Loucy (cell line): ENCODE results near the gene EMC6.

ENCODE experiments used
- H2AFZ ChIP-seq: fragments of 200-600 bp; sonication (generic); 2 replicates; pipeline ENCODE4 v1.6.0; 2016; ENCODE audit warnings: antibody characterized with exemption, mild to moderate bottlenecking, low read length, moderate library complexity
- H3F3A ChIP-seq: fragments of 200-600 bp; 2 replicates; pipeline ENCODE4 v1.6.0; 2016; ENCODE audit warnings: antibody characterized with exemption, low read depth, mild to moderate bottlenecking
- H3K27me3 ChIP-seq: fragments of 200-600 bp; sonication (generic); 2 replicates; pipeline ENCODE4 v1.6.1; 2014; ENCODE audit warnings: low read length, mild to moderate bottlenecking; ENCODE audit not compliant: insufficient read depth, poor library complexity, severe bottlenecking
- H3K36me3 ChIP-seq: fragments of 200-600 bp; sonication (generic); 2 replicates; pipeline ENCODE4 v1.6.1; 2016; ENCODE audit warnings: low read length; ENCODE audit not compliant: insufficient read depth
- H3K4me1 ChIP-seq: fragments of 200-600 bp; sonication (generic); 2 replicates; pipeline ENCODE4 v1.5.1; 2014; ENCODE audit warnings: low read length, mild to moderate bottlenecking; ENCODE audit not compliant: insufficient read depth, poor library complexity, severe bottlenecking
- H3K4me2 ChIP-seq: fragments of 200-600 bp; sonication (generic); 2 replicates; pipeline ENCODE4 v1.6.0; 2014; ENCODE audit warnings: antibody characterized with exemption, low read length, low read depth, mild to moderate bottlenecking; ENCODE audit not compliant: poor library complexity, severe bottlenecking
- H3K4me3 ChIP-seq: fragments of 200-600 bp; sonication (generic); 2 replicates; pipeline ENCODE4 v1.5.1; 2014; ENCODE audit warnings: low read length, mild to moderate bottlenecking, mixed read lengths; ENCODE audit not compliant: poor library complexity, severe bottlenecking
- H3K79me2 ChIP-seq: fragments of 200-600 bp; sonication (generic); 2 replicates; pipeline ENCODE4 v1.6.1; 2014; ENCODE audit warnings: low read length; ENCODE audit not compliant: insufficient read depth
- H3K9ac ChIP-seq: fragments of 200-600 bp; sonication (generic); 2 replicates; pipeline ENCODE4 v1.6.0; 2014; ENCODE audit warnings: mild to moderate bottlenecking, low read depth, low read length, moderate library complexity; ENCODE audit not compliant: poor library complexity, severe bottlenecking
- H3K9me2 ChIP-seq: fragments of 200-600 bp; sonication (generic); replicated peaks from 2 replicates; pipeline ENCODE4 v1.6.1; 2016; ENCODE audit warnings: low read depth, low read length, mixed read lengths
- H3K9me3 ChIP-seq: fragments of 200-600 bp; sonication (generic); 2 replicates; pipeline ENCODE4 v1.6.1; 2014; ENCODE audit warnings: mild to moderate bottlenecking, antibody characterized with exemption, low read length, low read depth; ENCODE audit not compliant: insufficient read depth
- H4K20me1 ChIP-seq: fragments of 200-600 bp; sonication (generic); 2 replicates; pipeline ENCODE4 v1.6.0; 2014; ENCODE audit warnings: antibody characterized with exemption, low read length, mild to moderate bottlenecking; ENCODE audit not compliant: insufficient read depth, poor library complexity, severe bottlenecking
- CTCF ChIP-seq: fragments of 200-600 bp; sonication (generic); conservative IDR thresholded peaks from 2 replicates; pipeline ENCODE4 v1.5.1; 2014; ENCODE audit warnings: mild to moderate bottlenecking, antibody characterized with exemption, low read length
- EZH2phosphoT487 ChIP-seq: fragments of 200-600 bp; IDR thresholded peaks from 2 replicates; pipeline ENCODE4 v1.6.1; 2018; ENCODE audit warnings: antibody characterized with exemption, mild to moderate bottlenecking, moderate library complexity, borderline replicate concordance

Gene EMC6

GRCh38 chr17:3691617-3692067 is 23.0 kb downstream of the EMC6 start:
- peaks cover 20% of the 10 kb centered on the region; the same call in 1 of the 2 replicates for H3K36me3 ChIP-seq
- no peaks in the 10 kb centered on the region for H3K9me3 ChIP-seq
- no peak overlapping the region for H3K4me3 ChIP-seq
- H2AFZ ChIP-seq, result no peak overlapping the region
- peaks cover 27% of the 10 kb centered on the region for H3K4me1 ChIP-seq
- H3K79me2 ChIP-seq, result peaks cover 49% of the 10 kb centered on the region
- peak overlapping the region; percentile 24 for H3K4me2 ChIP-seq
- no peak; the same call in 1 of the 2 replicates for TF ChIP-seq CTCF
- no peak for TF ChIP-seq EZH2phosphoT487
- H3K9ac ChIP-seq, result no peak overlapping the region
- H3F3A ChIP-seq, result no peaks in the 10 kb centered on the region
- peaks cover 34% of the 10 kb centered on the region for H4K20me1 ChIP-seq
- no peaks in the 10 kb centered on the region for H3K27me3 ChIP-seq
- H3K9me2 ChIP-seq, result no peaks in the 10 kb centered on the region

- Histone ChIP-seq H3K79me2 (peaks cover 49% of the 10 kb centered on the region), H3K9me3 (no peaks in the 10 kb centered on the region), H3K4me1 (peaks cover 30% of the 10 kb centered on the region), H3K36me3 (peaks cover 20% of the 10 kb centered on the region; the same call in 1 of the 2 replicates), H3K4me3 (no peak overlapping the region), H3K9ac (peak overlapping the region; percentile 15), H3F3A (no peaks in the 10 kb centered on the region; the same call in 1 of the 2 replicates), H3K27me3 (no peaks in the 10 kb centered on the region), H3K4me2 (peak overlapping the region; percentile 66), H4K20me1 (peaks cover 34% of the 10 kb centered on the region), H2AFZ (no peak overlapping the region), H3K9me2 (no peaks in the 10 kb centered on the region)
- TF ChIP-seq EZH2phosphoT487 (no peak), CTCF (peak; percentile 48)
Measured at GRCh38 chr17:3692346-3692745, 23.7 kb downstream of the EMC6 start.

GRCh38 chr17:3693141-3693540 is 24.5 kb downstream of the EMC6 start:
- peaks cover 49% of the 10 kb centered on the region for H3K79me2 ChIP-seq
- H3K9ac ChIP-seq, result no peak overlapping the region
- peak overlapping the region; percentile 66 for H3K4me2 ChIP-seq

More at GRCh38 chr17:3693141-3693540, 24.5 kb downstream of the EMC6 start:
- peak overlapping the region; percentile 38 for H3K4me3 ChIP-seq
- H4K20me1 ChIP-seq, result peaks cover 33% of the 10 kb centered on the region
- peaks cover 36% of the 10 kb centered on the region for H3K4me1 ChIP-seq
- peaks cover 20% of the 10 kb centered on the region; the same call in 1 of the 2 replicates for H3K36me3 ChIP-seq
- no peaks in the 10 kb centered on the region for H3K9me2 ChIP-seq
- H3K9me3 ChIP-seq, result no peaks in the 10 kb centered on the region
- H3K27me3 ChIP-seq, result no peaks in the 10 kb centered on the region
- TF ChIP-seq EZH2phosphoT487 (no peak), CTCF (no peak)
- H3F3A ChIP-seq, result no peaks in the 10 kb centered on the region; the same call in 1 of the 2 replicates
- H2AFZ ChIP-seq, result no peak overlapping the region
